UCSD-AML1 (cell line): ENCODE results near the gene SOWAHB.
"Not testable (repeated sequence)": the region's sequence is repeated elsewhere in the genome, so short reads cannot be mapped to it uniquely, and the experiment has no call there.

Experiments
- DNase-seq: peaks from one replicate; lab custom pipeline; 2025; ENCODE audit not compliant: unreplicated experiment; lab: John Stamatoyannopoulos, UW

The SOWAHB gene

GRCh38 chr4:76895619-76896018, 2.3 kb downstream of the SOWAHB start:
- no peak for DNase-seq

- DNase-seq = no peak
Measured at GRCh38 chr4:76894537-76895255, 3.2 kb downstream of the SOWAHB start.

GRCh38 chr4:76892601-76893000, 5.3 kb downstream of the SOWAHB start:
- DNase-seq = no peak

GRCh38 chr4:76892001-76892400, 5.9 kb downstream of the SOWAHB start:
- DNase-seq = no peak

DNA sequence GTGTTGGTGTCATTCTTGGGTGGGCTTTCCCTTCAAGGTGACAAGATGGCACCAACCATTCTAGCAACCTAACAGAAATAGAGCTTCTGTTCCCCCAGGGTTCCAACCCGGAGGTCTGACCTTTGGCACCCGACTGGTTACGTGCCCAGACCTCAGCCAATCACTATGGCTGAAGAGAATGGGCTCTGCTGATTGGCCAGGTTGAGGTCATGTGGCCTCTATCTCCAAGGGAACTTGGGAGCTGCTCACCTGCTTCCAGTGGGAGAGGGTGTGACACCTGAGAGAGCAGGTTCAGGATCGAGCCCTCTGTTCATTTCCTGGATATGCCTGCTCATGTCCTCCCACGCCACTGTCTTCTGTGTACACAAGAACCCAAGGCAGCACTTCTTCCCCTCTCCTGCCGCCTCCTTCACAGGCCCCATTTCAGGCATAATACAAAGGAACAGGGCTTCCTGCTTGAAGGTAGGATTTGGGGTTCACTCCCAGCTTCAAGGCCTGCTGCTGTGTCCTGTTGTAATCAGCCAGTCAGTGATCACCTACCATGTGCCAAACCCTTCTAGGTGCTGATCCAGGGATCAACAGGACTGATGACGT, 11.0 kb downstream of the SOWAHB start:
- DNase-seq = no peak

DNA sequence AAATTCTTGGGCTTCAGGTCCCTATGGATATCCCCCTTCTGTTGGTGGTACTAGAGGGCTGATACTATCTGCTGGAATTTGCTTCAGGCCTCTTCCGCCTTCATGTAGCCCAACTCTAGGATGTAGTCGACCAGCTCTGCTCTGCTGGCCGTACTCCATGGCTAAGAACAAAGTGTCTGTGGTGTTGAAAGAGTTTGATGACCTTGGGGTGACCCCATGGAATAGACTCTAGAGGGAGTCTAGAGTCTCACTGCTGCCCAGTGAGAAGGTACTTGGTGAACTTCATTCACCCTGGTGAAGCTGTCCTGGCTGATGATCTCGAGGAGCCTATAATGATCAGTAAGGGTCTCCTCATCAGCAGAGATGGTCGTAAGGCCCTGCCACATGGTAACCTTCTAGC, 11.7 kb downstream of the SOWAHB start:
- DNase-seq = no peak

GRCh38 chr4:76883147-76883546, 14.8 kb downstream of the SOWAHB start:
- no peak for DNase-seq

DNA sequence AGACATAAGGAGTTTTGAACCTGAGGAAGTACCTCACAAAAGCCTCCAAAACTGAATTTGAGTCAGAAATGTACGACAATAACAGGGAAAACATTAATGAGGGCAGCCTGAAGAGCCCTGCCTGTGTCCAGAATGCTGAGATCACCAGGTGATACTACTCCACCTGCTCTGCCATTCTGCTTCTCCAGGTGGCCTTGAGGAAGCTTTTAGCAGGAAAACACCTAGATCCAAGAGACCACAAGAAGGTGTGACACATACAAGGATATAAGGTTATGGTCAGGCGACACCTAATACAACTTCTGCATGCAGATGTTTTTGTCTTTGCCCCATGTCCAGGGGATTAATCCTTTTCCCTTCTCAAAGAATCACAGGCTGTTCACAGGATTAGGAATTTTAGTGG, 15.3 kb downstream of the SOWAHB start:
- no peak for DNase-seq

GRCh38 chr4:76881375-76881774, 16.6 kb downstream of the SOWAHB start:
- DNase-seq = no peak

DNA sequence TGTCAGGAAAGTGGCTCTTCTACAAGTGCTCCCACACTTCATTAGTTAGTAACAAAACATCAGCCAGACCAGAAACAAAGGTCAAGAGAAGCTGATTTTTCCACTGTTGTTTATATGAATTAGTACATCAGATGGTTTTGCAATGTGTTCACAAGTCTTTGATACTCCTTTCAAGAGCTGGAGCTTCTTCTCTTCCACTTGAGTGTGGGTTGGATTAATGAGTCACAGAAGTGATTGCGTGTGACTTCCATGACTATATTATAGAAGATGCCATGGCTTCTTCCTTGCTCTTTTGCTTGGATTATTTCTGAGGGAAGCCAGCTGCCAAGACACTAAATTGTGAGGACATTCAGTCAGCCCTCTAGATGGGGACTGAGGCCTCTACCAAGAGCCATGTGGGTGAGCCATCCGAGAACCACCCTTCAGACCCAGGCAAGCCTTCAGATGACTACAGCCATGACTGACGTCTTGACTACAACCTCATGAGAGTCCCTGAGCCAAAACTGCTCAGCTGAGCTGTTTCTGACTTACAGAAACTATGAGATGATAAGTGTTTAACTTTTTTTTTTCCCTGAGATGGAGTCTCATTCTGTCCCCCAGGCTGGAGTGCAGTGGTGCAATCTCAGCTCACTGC, 18.1 kb downstream of the SOWAHB start:
- DNase-seq = no peak

- not testable (repeated sequence) for DNase-seq
Measured at GRCh38 chr4:76878641-76879165, 19.2 kb downstream of the SOWAHB start.

DNA sequence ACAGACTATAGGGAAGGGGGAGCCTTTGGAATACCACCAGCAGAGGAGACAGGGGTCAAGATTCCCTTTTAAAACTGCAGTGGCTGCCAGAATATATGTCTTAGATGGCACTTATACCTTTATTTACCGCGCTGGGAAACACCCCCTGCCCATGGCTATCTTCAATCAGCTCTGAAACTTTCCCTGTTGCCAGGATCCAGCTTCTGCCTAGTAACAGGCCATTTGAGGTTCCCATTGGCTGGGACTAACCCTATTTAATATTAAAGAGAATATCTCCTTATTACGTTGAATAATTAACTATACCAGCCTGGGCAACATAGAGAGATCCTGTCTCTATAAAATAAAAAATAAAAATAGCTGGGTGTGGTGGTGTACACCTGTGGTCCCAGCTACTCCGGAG, 23.8 kb downstream of the SOWAHB start:
- no peak for DNase-seq

GRCh38 chr4:76873495-76873894, 24.4 kb downstream of the SOWAHB start:
- no peak for DNase-seq

DNA sequence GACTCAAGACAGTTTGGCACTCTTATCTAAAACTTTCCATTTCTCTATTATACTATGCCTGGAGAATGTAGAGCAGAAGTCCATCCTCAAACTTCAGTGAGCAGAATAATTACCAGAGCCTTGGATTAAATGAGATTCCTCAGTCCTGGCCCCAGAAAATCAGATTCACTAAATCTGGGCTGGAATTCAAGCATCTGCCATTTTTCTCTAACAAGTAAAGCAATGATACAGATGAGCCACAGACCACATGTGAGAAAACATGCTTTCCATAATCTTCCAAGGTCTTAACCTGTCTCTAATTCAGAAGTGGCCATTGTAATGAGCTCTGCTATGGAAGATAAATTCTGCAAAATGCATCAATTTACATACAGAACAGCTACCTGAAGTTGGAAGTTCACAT, 25.4 kb downstream of the SOWAHB start:
- no peak for DNase-seq

DNA sequence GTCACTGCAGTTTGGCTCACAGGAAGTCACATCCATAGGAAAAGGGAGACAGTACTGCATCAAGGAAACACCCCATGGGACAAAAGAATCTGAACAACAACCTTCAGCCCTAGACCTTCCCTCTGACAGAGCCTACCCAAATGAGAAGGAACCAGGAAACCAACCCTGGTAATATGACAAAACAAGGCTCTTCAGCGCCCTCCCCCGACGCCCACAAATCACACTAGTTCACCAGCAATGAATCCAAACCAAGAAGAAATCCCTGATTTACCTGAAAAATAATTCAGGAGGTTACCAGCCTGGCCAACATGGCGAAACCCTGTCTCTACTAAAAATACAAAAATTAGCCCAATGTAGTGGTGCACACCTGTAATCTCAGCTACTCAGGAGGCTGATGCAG, 29.2 kb downstream of the SOWAHB start:
- DNase-seq = not testable (repeated sequence)

DNA sequence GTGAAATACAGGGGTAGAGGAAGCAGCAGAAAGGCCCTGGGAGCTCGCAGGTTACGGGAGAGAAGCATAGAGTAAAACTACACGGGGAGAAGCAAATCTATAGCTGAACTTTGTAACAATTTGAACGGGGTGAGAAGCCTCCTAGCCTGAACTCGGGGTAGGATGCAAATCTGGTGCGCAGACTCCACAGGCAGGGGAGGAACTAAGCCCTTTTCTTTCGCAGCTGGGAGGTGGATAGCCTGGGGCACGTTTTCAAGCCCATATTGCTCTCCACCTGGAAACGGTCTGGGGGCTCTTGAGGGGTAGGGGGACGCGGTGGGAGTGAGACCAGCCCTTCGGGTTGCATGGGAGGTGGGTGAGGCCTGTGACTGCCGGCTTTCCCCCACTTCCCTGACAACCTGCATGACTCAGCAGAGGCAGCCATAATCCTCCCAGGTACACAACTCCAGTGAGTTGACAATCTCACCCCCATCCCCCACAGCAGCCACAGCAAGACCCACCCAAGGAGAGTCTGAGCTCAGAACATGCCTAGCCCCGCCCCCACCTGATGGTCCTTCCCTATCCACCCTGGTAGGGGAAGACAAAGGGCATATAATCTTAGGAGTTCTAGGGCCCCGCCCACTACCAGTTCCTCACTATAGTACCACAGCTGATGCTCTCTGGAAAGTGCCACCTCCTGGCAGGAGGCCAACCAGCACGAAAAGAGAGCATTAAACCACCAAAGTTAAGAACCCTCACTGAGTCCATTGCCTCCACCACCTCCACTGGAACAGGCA, 29.9 kb downstream of the SOWAHB start:
- no peak for DNase-seq

DNA sequence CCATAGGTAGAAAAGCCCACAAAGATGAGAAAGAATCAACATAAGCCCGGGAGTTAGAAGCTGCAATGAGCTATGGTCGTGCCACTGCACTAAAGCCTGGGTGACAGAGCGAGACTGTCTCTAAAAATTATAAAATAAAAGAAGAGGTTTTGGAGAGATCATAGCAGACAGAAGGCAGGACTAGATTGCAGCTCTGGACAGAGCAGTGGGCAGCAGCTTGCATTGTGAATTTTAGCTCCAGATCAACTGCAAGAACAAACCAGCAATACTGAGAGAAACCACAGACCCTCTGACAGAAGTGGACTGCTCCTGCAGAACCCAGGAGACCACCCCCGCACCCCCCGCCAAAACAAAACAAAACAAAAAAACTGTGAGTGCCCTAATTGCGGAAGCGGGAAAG, 30.6 kb downstream of the SOWAHB start:
- no peak for DNase-seq

- DNase-seq = no peak
Measured at GRCh38 chr4:76866641-76867040, 31.3 kb downstream of the SOWAHB start.

- DNase-seq = no peak
Measured at GRCh38 chr4:76858319-76858718, 39.6 kb downstream of the SOWAHB start.

DNA sequence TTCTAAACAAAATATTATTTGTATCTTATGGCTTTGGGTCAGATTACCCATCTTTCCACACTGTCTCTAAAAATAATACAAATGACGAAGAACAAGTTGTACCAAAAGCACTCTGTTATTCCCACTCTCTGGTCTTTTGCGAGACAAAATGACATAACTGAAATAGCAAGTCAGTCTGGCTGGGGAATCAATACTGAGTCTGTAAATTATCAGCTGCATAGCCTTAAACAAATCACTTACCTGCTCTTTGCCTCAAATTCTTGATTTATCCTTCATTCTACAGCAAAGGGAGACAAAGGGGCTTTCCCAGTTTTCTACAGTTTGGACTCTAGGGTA, 40.9 kb downstream of the SOWAHB start:
- no peak for DNase-seq

GRCh38 chr4:76856243-76857073, 41.5 kb downstream of the SOWAHB start:
- DNase-seq = no peak
